HG03159 (cell line): ENCODE measurements around the gene COLQ.
"Not testable (repeated sequence)": the region's sequence is repeated elsewhere in the genome, so short reads cannot be mapped to it uniquely, and the experiment has no call there.

ENCODE experiments used
- ATAC-seq: cut with Tn5 transposase; IDR thresholded peaks from one replicate; pipeline ENCODE4 v1.9.1; 2021; ENCODE audit warnings: mild to moderate bottlenecking, moderate library complexity; ENCODE audit not compliant: unreplicated experiment

Gene COLQ

GRCh38 chr3:15458212-15458780 lies 63.2 kb downstream of the COLQ start:
- no peak for ATAC-seq

DNA sequence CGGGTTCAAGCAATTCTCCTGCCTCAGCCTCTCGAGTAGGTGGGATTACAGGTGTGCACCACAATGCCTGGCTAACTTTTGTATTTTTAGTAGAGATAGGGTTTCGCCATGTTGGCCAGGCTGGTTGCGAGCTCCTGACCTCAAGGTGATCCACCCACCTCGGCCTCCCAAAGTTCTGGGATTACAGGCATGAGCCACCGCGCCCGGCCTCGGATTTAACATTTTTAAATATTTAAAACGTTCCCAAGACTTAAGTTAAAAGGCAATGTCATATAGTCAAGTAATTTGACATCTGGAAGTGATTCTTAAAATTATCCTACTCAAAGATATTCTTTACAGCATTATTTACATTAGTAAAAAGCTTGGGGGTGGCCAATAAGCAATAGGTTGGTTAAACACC lies 64.6 kb downstream of the COLQ start:
- ATAC-seq, result not testable (repeated sequence)

DNA sequence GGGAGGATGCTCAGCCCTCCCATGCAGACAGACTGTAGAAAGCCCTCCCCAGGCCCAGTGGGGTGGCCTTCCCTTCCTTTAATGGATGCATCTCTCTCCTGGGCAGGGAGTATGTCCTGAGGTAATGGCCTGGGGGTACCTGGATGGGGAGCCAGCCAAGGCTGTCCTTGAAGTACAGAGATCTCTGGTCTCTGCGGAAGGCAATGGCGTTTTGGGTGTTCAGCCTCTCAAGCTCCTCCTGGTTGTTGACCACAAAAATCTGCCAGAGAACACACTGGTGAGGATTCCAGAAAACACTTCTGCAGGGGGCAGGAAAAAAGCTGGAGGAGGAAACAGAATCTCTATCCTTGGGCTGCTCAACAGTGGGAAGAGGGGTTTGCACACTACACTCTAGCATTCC lies 65.2 kb downstream of the COLQ start:
- ATAC-seq, result no peak

DNA sequence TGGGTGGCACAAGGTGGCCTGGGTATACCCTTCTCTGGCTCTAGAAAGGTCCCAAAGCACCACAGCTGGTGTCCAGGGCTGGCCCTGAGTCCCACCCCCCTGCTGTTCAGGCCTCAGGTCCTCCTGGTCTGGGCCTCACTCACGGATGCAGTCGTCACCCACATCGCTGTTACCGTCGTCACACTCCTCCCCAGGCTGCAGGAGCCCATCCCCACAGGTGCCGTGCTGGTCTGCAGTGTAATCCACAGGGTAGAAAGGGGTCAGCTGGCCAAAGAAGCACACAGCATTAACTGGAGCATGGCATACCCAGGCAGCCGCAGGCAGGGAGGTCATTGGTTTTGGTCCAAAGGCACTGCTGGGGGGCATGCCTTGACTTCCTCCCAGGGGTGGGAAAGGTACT lies 65.8 kb downstream of the COLQ start:
- ATAC-seq, result no peak

DNA sequence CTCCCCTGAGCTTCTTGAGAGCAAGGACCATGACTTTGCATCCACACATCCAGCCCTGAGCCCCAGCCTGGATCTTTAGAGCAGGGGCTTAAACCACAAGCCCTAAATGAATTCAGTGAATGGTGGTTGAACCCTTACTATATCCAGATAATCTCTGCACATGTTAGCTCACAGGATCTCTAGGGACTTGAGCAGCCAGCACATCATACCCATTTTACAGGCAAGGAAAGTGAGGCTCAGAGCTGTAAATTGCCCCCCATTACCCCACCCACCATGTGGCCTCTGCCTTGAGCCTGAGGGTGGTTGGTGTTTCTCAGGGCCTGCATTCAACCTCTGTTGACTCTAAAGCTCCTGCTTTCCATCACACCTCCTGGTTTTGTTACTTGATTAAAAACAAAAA lies 66.5 kb downstream of the COLQ start:
- no peak for ATAC-seq

DNA sequence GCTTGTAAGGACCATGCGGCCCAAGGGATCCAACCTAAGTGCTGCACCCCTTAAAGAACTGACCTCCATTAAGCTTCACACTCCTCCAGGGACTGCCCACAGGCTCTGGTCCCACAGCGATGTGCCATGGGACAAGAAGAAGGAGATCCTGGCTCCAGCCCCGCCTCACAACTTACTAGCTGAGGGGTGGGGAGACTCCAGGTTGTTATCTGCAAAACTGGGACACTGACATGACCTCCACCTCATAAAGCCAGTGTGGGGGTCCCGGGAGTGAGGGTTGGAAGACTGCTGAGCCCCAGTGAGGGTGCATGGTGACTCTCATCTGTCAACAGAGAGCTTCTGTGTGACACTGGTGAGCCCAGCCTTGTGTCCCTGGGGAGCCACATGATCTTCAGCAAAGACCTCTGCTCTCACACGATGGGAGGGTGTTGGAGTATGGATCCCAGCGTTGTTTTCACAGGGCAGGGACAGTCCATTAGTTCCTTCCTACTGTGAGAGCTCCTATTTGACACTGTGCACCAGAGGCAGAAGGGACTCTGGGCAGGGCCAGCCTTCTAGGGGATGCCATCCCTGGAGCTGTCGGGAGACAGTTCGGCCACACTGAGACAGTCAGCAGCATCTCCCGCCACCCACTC lies 67.4 kb downstream of the COLQ start:
- ATAC-seq, result no peak

DNA sequence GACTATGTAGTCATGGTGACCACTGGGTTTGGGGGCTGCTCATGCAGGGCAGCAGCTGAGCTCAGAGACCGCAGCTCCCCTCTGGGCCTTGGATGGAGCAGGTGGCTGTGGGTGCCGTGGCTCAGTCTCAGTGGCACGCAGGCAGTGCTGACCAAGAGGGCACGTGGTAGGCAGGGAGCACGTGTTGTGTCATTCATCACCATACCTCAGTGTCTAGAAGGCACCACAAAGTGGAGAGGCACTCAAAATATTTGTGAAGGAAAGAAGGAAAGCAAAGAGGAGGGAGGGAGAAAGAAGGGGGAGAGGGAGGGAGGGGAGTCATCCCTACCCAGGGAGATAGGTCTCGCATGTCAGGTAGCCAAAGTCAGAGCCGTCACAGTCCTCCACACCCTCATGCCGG lies 68.0 kb downstream of the COLQ start:
- no peak for ATAC-seq

DNA sequence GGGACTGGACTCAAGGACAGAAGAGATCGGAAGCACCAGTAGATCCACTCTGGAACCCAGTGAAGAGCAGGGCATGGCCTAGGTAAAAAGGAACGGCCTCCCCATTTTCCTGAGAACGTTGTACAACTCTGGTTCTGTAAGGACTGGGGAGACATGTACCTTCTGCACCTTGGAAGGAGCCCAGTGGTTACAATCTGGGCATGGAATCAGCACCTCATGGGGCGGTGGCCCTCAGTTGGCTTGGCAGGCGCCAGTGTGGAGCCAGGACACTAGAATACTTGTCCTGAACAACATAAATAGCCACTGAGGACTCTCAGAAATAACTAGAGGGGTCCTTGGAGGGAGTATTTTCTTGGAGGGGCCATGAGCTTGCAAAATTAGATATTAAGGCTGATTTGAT lies 68.5 kb downstream of the COLQ start:
- ATAC-seq, result no peak

- ATAC-seq, result no peak
Observed at GRCh38 chr3:15452156-15452555, 69.3 kb downstream of the COLQ start.

DNA sequence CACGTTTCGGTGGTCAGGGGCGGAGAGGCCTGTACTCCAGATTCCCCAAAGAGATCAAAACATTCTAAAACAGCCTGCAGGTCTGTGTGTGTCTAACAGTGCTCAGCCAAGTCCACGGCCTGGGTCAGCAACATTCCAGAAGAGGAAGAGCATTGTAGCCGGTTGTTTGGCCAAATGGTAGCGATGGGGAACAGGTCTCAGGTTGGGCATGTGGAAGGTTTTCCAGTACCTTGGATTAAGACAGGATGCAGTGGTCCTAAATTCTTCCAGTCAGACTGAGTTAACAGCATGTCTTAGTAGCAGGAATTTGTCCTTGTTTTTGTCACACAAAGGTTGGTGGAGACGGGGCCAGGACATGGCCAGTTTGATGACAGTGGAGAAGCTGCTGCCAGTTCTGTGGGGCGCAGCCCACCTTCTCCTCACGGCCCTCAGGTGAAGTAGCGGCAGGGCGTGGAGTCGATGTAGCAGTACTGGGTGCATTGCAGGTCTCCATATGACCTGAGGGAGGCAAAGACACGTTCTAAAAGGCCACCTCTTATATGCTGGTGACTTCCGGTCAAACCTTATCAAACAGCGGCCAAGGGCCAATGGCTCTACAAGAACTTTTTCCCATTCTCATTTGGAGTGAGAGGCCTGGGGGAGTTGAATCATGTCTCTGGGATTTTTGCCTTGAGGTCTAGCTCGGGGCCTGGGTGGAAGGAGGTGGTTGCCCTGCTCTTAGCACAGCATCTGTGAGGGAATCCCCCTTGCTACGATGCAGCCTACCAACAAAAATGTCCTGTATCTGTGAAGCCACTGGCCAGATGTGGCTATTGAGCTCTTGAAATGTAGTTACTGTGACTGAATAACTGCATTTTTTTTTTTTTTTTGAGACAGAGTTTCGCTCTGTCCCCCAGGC lies 70.0 kb downstream of the COLQ start:
- no peak for ATAC-seq

- ATAC-seq, result no peak
Observed at GRCh38 chr3:15450438-15451215, 70.9 kb downstream of the COLQ start.

DNA sequence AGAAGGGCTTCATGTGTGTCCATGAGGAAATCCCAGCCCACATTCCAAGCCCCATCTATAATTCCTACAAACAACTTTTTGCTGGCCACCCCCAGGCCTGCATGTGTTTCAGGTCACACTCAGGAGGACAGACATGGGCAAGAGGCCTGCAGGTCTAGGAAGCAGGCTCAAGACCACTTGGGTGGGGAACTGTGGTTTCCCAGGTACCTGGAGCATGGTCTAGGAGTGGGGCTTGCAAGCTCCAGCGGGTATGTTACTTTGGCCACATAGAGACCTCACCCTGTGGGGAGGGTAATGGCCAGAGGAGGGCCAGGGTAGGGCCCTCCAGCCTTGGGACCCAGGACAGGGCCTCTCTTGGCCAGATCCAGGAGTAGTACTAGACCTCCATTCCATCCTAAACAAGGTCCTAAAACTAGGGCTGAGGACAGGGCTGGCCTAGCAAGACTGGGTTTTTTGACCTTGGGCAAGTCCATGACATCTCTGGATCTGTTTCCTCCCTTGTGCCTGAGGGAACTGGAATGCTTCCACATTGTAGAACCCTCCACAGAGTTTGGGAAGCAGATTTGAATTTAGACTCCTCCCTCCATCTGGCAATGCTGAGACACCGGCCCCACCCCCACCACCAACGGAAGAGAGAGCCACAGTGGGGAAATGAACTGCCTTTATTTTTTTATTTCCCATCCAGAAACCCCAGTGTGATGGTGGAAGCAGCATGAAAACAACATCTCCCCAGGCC lies 71.8 kb downstream of the COLQ start:
- no peak for ATAC-seq

DNA sequence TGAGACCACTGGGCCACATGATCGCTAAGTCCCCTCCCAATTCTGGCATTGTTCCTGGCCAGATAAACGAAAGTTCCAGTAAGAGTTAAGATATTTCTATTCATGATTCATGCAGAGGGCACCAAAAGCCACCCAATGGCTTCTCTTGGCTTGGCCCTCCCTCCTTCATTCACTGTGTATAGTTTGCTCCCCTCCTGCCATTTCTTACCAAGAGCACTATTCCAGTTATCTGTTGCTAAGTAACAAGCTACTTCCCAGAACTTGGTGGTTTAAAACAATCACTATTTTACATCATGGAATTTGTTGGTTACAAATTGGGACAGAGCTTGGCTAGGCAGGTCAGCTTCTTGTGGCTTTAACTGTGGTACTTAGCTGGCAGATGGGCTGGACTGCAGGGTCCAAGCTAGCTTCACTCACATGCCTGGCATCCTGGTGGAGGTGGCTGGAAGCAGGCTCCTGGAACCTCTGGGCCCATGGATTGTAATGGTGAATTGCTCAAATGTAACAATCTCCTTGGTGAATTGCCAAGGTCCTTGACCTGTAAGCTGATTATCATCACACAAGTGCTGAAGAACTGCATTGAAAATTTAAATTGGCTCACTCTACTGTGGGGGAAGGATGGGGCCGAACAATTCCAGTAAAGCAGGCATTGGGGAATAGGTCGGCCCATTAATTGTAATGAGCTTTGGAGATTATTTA lies 77.5 kb downstream of the COLQ start:
- no peak for ATAC-seq

GRCh38 chr3:15440891-15441290 lies 80.6 kb downstream of the COLQ start:
- no peak for ATAC-seq

DNA sequence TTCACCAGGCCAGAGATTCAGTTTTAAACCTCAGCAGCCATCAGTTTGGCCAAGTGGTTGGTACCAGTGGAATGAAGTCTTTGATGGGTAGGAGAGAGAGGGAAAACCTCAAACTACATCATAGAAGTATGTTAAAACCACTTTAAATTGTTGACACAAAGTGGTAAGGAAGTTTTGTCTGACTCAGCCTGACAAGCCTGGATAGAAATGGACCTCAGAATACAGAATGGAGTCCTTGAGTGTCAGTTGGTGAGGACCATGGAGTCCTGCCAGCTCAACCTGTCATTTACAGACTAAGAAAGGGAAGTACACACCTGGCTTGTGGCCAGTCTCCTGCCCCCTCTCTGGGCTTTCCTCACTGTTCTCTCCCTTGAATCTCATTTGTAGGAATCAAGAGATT lies 82.0 kb downstream of the COLQ start:
- no peak for ATAC-seq

GRCh38 chr3:15438983-15439382 lies 82.5 kb downstream of the COLQ start:
- no peak for ATAC-seq

DNA sequence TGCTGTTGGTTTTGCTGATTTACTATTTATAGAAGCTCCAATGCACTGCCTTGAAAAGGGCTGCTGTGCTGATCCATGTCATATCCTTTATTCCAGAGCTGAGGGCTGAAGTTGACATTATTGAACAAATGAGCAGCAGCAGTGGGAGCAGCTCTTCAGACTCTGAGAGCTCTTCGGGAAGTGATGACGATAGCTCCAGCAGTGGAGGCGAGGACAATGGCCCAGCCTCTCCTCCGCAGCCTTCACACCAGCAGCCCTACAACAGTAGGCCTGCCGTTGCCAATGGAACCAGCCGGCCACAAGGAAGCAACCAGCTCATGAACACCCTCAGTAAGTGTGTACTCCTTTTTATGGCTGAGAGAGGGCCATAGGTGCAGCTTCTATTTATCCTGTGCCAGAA lies 85.3 kb downstream of the COLQ start:
- ATAC-seq, result no peak

DNA sequence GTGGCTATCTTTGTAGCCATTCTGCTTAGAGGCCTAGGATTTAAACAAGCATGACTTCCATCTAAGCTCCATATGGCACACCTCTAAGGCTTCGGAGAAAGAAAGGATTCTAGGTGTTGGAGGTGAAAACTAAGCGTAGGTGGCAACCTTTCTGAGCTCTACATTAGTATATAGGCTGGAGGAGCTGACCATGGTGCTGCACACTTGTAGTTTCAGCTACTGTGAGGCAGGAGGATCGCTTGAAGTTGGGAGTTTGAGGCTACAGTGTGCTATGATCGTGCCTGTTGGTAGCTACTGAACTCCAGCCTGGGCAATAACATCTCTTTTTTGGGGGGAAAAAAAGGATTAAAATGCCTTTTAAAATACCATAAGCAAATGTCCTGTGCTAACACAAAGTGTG lies 86.8 kb downstream of the COLQ start:
- no peak for ATAC-seq

GRCh38 chr3:15433531-15433930 lies 88.0 kb downstream of the COLQ start:
- ATAC-seq, result no peak

GRCh38 chr3:15431256-15431837 lies 90.2 kb downstream of the COLQ start:
- no peak for ATAC-seq
